ENCODE results near the gene LDLRAD3. TPM values are rescaled to one million over a fixed set of nuclear protein-coding genes. Genes with fewer than 3 reads are reported as not detected.

LDLRAD3 gene
- polyA plus RNA-seq, 1 of the 3 experiments (the other 2 are of a cell fraction) = 10.6 TPM

GRCh38 chr11:36278531-36279282 is 334.8 kb downstream of the LDLRAD3 start:
- Histone ChIP-seq H3K27me3 (ENCODE audit: insufficient read depth) (no peaks in the 10 kb centered on the region), H3K79me2 (ENCODE audit: insufficient read depth) (peaks cover 21% of the 10 kb centered on the region), H3F3A (replicated peaks; ENCODE audit: insufficient read depth) (no peaks in the 10 kb centered on the region), H3K27ac (ENCODE audit: low read depth in 2 of 2, low read length in 1 of 2) (no peak overlapping the region), H3K36me3 (replicated peaks in 1 of 2; ENCODE audit: control insufficient read depth in 1 of 2, insufficient read depth in 2 of 2, low read length in 1 of 2) (peaks cover 10 to 36% of the 10 kb centered on the region in 2 experiments), H3K9ac (no peak overlapping the region), H4K20me1 (ENCODE audit: insufficient read depth) (no peaks in the 10 kb centered on the region), H3K4me2 (no peak overlapping the region), H3K9me3 (no peaks in the 10 kb centered on the region), H3K9me2 (no peaks in the 10 kb centered on the region), H3K4me3 (ENCODE audit: low read depth in 2 of 2, low read length in 1 of 2) (no peak overlapping the region), H2AFZ (ENCODE audit: low read depth) (no peak overlapping the region), H3K4me1 (ENCODE audit: control insufficient read depth in 1 of 2, insufficient read depth in 2 of 2, low read depth in 1 of 2, low read length in 1 of 2) (no peaks in the 10 kb centered on the region; a peak in 1 of 4 replicates)
- DNase-seq = no peak
- 85% methylated on average over 10 of the region's 13 CpGs for WGBS (ENCODE audit: low lambda C conversion rate)
- POLR2A ChIA-PET = no interaction called here
- CTCF ChIA-PET = interaction anchor here (0.8 to 4.3 kb wide), 4 partner anchors 13 to 214 kb away, joined by 3 to 19 read pairs (median 3); no protein-coding TSS in a partner anchor
- TF ChIP-seq EZH2phosphoT487 (IDR thresholded peaks at IDR 0.05; ENCODE audit: borderline replicate concordance, low read depth) (no peak), USF1 (IDR thresholded peaks at IDR 0.05; ENCODE audit: borderline replicate concordance, low read depth) (no peak), USF2 (IDR thresholded peaks at IDR 0.05; ENCODE audit: borderline replicate concordance, low read depth, low read length) (no peak), JUND (IDR thresholded peaks at IDR 0.05) (no peak), TCF12 (IDR thresholded peaks at IDR 0.05) (no peak), FOXM1 (IDR thresholded peaks at IDR 0.05; ENCODE audit: low read depth) (no peak), NFIC (IDR thresholded peaks at IDR 0.05; ENCODE audit: borderline replicate concordance) (no peak), FOSL2 (IDR thresholded peaks at IDR 0.05; ENCODE audit: borderline replicate concordance, low read depth) (no peak)
- TF ChIP-seq, protein P1, sequence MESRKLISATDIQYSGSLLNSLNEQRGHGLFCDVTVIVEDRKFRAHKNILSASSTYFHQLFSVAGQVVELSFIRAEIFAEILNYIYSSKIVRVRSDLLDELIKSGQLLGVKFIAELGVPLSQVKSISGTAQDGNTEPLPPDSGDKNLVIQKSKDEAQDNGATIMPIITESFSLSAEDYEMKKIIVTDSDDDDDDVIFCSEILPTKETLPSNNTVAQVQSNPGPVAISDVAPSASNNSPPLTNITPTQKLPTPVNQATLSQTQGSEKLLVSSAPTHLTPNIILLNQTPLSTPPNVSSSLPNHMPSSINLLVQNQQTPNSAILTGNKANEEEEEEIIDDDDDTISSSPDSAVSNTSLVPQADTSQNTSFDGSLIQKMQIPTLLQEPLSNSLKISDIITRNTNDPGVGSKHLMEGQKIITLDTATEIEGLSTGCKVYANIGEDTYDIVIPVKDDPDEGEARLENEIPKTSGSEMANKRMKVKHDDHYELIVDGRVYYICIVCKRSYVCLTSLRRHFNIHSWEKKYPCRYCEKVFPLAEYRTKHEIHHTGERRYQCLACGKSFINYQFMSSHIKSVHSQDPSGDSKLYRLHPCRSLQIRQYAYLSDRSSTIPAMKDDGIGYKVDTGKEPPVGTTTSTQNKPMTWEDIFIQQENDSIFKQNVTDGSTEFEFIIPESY (IDR thresholded peaks at IDR 0.05; ENCODE audit: borderline replicate concordance, low read depth) = no peak
- TF ChIP-seq, protein P2, sequence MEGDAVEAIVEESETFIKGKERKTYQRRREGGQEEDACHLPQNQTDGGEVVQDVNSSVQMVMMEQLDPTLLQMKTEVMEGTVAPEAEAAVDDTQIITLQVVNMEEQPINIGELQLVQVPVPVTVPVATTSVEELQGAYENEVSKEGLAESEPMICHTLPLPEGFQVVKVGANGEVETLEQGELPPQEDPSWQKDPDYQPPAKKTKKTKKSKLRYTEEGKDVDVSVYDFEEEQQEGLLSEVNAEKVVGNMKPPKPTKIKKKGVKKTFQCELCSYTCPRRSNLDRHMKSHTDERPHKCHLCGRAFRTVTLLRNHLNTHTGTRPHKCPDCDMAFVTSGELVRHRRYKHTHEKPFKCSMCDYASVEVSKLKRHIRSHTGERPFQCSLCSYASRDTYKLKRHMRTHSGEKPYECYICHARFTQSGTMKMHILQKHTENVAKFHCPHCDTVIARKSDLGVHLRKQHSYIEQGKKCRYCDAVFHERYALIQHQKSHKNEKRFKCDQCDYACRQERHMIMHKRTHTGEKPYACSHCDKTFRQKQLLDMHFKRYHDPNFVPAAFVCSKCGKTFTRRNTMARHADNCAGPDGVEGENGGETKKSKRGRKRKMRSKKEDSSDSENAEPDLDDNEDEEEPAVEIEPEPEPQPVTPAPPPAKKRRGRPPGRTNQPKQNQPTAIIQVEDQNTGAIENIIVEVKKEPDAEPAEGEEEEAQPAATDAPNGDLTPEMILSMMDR (IDR thresholded peaks at IDR 0.05) = no peak

All from SK-N-SH (cell line).